Measurements from ENCODE around the gene DGKZ. TPM values are rescaled to one million over a fixed set of nuclear protein-coding genes. Genes with fewer than 3 reads are reported as not detected.
A peak's percentile ranks its signal among the peaks of the same experiment; 100 is the strongest.

Gene DGKZ
- total RNA-seq, 1 donor from 2014 or later = 50.6 TPM

DNA sequence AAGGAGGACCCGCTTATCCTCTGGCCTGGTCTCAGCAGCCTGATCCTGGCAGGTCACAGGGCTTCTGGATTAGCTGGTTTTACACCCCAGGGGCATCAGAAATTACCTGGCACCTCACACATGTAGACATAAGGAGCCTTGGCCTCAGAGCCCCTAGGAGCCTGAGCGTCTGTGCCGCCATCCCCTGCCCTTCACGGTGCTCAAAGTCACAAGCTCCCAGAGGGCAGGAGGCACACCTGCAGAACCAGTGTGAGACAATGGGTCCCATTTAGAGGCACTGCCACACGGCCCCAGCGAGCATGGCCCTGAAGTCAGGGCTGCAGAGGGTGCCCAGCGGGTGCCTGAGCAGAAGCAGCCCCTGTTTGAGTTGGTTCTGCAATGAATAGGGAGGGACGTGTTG, 3.9 kb downstream of the DGKZ start:
- H3K27me3 Mint-ChIP-seq (ENCODE audit: low read depth) = no peaks in the 10 kb centered on the region
- no peaks in the 10 kb centered on the region for H3K9me3 Mint-ChIP-seq
- peaks cover 27% of the 10 kb centered on the region for H3K4me1 Mint-ChIP-seq
- H3K27ac Mint-ChIP-seq = no peak overlapping the region
- TF ChIP-seq, protein P1, sequence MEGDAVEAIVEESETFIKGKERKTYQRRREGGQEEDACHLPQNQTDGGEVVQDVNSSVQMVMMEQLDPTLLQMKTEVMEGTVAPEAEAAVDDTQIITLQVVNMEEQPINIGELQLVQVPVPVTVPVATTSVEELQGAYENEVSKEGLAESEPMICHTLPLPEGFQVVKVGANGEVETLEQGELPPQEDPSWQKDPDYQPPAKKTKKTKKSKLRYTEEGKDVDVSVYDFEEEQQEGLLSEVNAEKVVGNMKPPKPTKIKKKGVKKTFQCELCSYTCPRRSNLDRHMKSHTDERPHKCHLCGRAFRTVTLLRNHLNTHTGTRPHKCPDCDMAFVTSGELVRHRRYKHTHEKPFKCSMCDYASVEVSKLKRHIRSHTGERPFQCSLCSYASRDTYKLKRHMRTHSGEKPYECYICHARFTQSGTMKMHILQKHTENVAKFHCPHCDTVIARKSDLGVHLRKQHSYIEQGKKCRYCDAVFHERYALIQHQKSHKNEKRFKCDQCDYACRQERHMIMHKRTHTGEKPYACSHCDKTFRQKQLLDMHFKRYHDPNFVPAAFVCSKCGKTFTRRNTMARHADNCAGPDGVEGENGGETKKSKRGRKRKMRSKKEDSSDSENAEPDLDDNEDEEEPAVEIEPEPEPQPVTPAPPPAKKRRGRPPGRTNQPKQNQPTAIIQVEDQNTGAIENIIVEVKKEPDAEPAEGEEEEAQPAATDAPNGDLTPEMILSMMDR (IDR thresholded peaks at IDR 0.05; ENCODE audit: unreplicated experiment) = no peak
- no peak overlapping the region for H3K4me3 Mint-ChIP-seq
- DNase-seq (ENCODE audit: low spot score in 2 of 2, unreplicated experiment in 2 of 2) = no peak
- H3K36me3 Mint-ChIP-seq = no peaks in the 10 kb centered on the region

DNA sequence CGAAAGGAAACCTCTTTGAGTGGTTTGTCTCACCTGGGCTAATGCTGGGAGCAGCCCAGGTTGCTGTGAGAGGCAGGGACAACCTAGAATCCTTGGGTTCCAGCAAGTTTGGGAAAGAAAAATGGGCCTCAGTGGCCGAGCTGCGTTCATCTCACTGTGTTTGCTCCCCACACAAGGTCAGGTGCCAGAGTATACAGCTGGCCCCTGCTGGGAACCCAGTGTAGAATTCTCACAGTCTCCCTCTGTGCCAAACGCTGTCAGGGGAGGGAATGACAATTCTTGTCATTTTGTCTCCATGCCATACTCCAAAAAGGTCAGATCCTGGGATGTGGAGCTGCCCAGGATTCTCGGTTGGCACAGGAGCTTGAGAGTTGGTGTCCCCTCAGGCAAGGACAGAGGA, 4.3 kb downstream of the DGKZ start:
- H3K4me1 Mint-ChIP-seq = peaks cover 24% of the 10 kb centered on the region
- H3K4me3 Mint-ChIP-seq = no peak overlapping the region
- H3K27ac Mint-ChIP-seq = peak overlapping the region; percentile 6
- DNase-seq (ENCODE audit: low spot score in 2 of 2, unreplicated experiment in 2 of 2) = no peak
- H3K9me3 Mint-ChIP-seq = no peaks in the 10 kb centered on the region
- TF ChIP-seq, protein P1 (IDR thresholded peaks at IDR 0.05; ENCODE audit: unreplicated experiment) = no peak
- no peaks in the 10 kb centered on the region for H3K27me3 Mint-ChIP-seq (ENCODE audit: low read depth)
- no peaks in the 10 kb centered on the region for H3K36me3 Mint-ChIP-seq

DNA sequence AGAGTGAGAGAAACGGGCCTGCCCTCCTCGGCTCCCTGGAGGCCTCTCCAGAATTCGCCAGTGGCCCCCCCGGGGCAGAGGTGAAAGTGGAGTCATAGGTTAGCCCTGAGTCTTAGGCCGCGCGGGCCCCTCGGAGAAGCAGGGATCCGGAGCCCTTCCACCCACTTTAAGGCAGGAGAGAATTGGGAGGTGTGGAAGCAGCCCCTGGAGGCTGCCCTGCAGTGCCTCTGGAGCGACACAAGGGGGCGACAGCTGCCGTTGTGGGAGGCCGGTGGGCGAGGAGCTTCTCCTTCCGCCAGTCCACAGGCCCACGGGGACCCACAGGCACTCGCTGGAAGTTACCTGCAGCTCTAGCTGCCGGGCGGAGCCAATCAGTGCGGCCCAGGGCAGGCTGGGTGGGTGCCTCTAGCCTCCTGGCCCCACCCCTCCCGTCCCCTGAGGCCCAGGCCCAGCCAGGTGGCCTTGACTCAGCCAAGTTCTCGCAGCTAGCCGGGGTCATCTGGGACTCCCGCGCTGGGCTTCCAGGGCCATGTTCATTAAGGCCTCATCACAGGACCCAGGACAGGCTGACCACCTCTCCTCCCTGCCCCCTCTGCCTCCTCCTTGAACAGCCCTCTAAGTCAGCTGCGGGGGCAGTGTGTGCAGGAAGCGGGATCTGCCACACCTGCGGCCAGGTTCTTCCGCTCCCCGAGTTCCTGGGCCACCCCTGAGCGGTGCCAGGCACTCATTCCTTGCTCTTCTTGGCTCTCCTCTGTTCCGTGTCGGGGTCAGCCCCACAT, 5.0 kb downstream of the DGKZ start:
- Mint-ChIP-seq H3K27ac (peak overlapping the region; percentile 6), H3K9me3 (no peaks in the 10 kb centered on the region), H3K4me1 (peaks cover 19% of the 10 kb centered on the region), H3K4me3 (no peak overlapping the region), H3K27me3 (ENCODE audit: low read depth) (no peaks in the 10 kb centered on the region), H3K36me3 (no peaks in the 10 kb centered on the region)
- DNase-seq (ENCODE audit: low spot score in 2 of 2, unreplicated experiment in 2 of 2) = peak in 1 of 2 experiments; percentile 63
- TF ChIP-seq, protein P1 (IDR thresholded peaks at IDR 0.05; ENCODE audit: unreplicated experiment) = peak; percentile 71

DNA sequence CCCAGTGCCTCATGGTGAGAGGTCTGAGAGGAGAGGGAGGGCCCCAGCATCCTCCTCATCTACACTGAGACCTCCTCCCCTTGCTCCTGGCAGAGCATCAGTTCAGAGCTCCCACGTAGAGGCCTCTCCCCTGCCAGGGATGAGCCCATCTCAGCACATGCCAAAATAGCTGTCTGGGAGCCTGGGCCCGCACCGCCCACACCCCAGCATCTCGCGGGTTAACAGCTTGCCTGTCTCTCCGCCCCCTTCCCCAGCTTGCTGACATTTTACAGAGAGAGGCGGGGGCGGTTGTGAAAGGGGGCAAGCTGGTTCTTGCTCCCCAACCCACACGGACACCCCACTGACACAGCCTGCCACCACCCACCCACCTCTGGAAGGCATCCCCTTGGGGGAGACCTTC, 6.4 kb downstream of the DGKZ start:
- TF ChIP-seq, protein P1 (IDR thresholded peaks at IDR 0.05; ENCODE audit: unreplicated experiment) = no peak
- H3K4me1 Mint-ChIP-seq = peaks cover 13% of the 10 kb centered on the region
- H3K4me3 Mint-ChIP-seq = no peak overlapping the region
- H3K27ac Mint-ChIP-seq = no peak overlapping the region
- no peaks in the 10 kb centered on the region for H3K36me3 Mint-ChIP-seq
- no peaks in the 10 kb centered on the region for H3K9me3 Mint-ChIP-seq
- no peaks in the 10 kb centered on the region for H3K27me3 Mint-ChIP-seq (ENCODE audit: low read depth)
- DNase-seq (ENCODE audit: low spot score in 2 of 2, unreplicated experiment in 2 of 2) = no peak

DNA sequence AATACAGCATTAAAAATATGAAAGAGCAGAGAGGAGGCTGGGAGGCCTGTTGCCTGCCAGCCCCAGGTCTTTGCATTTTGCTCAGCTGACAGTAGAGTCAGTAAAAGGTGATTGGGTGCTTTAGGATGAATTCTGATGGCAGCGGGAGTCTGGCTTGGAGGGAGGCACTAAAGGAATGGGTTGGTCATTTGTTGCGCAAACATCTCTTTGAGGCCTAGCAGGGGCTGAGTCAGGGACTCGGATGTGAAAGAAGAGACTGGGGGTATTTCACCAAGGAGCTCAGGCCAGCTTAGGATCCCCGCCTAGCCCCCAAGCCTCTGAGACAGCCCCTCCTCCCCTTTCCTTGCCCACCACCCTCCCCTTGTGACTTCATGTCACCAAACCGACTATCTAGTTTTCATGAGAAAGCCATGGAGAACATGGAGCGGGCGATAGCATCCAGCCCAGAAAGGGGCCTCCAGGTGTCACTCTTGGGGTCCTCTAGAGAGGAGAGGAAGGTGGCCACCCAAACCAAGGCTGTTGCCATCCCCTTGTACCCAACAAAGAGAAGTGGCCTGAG, 9.7 kb downstream of the DGKZ start:
- H3K27me3 Mint-ChIP-seq (ENCODE audit: low read depth) = no peaks in the 10 kb centered on the region
- H3K36me3 Mint-ChIP-seq = no peaks in the 10 kb centered on the region
- no peak for DNase-seq (ENCODE audit: low spot score in 2 of 2, unreplicated experiment in 2 of 2)
- no peak overlapping the region for H3K4me3 Mint-ChIP-seq
- TF ChIP-seq, protein P1 (IDR thresholded peaks at IDR 0.05; ENCODE audit: unreplicated experiment) = no peak
- H3K4me1 Mint-ChIP-seq = peaks cover 16% of the 10 kb centered on the region
- no peak overlapping the region for H3K27ac Mint-ChIP-seq
- no peaks in the 10 kb centered on the region for H3K9me3 Mint-ChIP-seq
